Fibroblast of lung (primary cell): ENCODE data around the gene NOPCHAP1.

Experiments
- EZH2 ChIP-seq: IDR thresholded peaks from 2 replicates; pipeline ENCODE4 v1.5.1; 2012; ENCODE audit warnings: low read length, control low read depth, mild to moderate bottlenecking; ENCODE audit errors: missing control alignments
- TF ChIP-seq, protein P1 (sequence below), 2 donors: IDR thresholded peaks in 1 of 2; conservative IDR thresholded peaks in 1 of 2; 1 replicate in 1 of 2; 2 replicates in 1 of 2; pipeline ENCODE4 v1.5.1; 2011 to 2012; ENCODE audit warnings: low read length in 2 of 2, control low read depth in 1 of 2, inconsistent platforms in 1 of 2, low read depth in 1 of 2, mild to moderate bottlenecking in 1 of 2

DNA sequence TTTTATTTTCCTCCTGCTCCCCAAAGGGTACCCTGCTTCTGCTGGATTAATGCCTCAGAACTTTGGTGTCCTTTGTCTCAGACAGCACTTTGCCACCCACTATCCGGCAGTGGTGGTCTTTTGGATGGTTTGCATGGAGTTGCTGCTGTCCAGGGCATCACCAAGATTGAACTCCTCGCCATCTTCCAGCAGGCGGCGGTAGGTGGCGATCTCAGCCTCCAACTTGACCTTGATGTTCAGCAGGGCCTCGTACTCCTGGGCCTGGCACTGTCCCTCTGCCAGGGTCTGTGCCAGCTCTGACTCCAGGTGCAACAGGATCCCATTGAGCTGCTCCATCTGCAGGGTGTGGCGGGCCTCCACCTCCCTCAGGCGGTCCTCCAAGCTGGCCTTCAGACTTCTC is 9.4 kb upstream of the NOPCHAP1 start:
- TF ChIP-seq, protein P1, sequence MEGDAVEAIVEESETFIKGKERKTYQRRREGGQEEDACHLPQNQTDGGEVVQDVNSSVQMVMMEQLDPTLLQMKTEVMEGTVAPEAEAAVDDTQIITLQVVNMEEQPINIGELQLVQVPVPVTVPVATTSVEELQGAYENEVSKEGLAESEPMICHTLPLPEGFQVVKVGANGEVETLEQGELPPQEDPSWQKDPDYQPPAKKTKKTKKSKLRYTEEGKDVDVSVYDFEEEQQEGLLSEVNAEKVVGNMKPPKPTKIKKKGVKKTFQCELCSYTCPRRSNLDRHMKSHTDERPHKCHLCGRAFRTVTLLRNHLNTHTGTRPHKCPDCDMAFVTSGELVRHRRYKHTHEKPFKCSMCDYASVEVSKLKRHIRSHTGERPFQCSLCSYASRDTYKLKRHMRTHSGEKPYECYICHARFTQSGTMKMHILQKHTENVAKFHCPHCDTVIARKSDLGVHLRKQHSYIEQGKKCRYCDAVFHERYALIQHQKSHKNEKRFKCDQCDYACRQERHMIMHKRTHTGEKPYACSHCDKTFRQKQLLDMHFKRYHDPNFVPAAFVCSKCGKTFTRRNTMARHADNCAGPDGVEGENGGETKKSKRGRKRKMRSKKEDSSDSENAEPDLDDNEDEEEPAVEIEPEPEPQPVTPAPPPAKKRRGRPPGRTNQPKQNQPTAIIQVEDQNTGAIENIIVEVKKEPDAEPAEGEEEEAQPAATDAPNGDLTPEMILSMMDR (conservative IDR thresholded peaks at IDR 0.05 in 1 of 2, IDR thresholded peaks at IDR 0.05 in 1 of 2; ENCODE audit: low read depth in 1 of 2, low read length in 2 of 2), result no peak
- no peak for TF ChIP-seq EZH2
